NCI-H2196 (cell line): ENCODE data around the gene MRPL17.
"Not testable (repeated sequence)": the region's sequence is repeated elsewhere in the genome, so short reads cannot be mapped to it uniquely, and the experiment has no call there.

Source experiments
- DNase-seq: peaks from one replicate; lab custom pipeline; 2025; ENCODE audit not compliant: unreplicated experiment; lab: John Stamatoyannopoulos, UW

The MRPL17 gene

GRCh38 chr11:6682936-6683861 lies at the start of gene MRPL17:
Gene MRPL17, minus strand, starts transcription at chr11:6683340. Its CDS starts 44 bp downstream, at chr11:6683296.
- peak; percentile 99 for DNase-seq

DNA sequence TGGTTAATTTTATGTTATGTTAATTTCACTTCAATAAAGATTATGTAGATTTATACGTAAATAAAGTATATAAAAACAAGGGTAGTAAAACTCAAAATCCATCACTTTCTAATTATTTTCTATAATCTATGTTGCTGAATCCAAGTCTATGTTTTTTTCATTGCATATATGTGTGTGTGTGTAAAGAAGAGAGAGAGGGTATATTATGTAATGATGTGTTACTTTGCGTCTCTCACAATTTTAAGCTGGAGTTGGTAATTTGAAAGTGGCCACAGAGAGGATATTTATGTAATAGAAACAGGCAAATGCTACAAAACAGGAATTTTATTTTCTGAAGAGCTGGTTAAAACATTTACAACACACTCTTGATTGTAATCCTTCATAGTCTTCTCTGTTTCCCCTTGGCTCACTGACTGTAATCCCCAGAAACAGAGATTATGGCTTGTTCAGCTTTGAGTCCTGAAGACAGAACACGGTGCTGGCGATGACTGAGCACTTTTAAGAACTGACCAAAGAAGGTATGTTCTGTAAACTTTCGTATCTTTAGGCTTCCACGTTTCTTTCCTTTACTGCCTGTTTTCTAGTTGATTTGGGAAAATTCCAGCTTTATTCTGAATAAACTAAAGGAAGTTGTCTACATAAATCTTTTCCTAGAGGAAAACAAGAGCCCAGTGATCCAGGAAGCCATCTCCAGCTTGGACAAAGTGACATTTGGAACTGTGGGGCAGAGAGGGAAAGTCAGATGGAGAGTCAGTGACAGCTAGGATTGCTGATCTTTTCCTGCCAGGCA lies 45.0 kb upstream of the MRPL17 start:
- DNase-seq: no peak

DNA sequence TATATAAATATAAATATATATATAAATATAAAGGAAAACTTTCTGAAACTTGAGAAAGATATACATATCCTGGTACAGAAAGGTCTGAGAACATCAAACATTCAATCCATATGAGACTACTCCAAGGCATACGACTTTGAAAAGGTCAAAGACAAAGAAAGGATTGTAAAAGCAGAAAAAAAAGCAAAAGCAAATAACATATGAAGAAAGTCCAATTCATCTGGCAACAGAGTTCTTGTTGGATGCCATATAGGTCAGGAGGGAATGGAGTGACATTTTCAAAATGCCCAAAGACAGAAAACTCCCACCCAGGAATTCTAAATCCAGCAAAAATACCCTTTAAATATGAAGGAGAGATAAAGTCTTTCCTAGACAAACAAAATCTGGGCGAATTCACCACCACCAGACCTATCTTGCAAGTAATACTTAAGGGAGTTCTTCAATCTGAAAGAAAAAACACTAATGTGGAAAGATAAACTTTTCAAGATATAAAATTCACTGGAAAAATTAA lies 42.3 kb upstream of the MRPL17 start:
- DNase-seq: no peak

GRCh38 chr11:6724013-6724412 lies 40.9 kb upstream of the MRPL17 start:
- no peak for DNase-seq

DNA sequence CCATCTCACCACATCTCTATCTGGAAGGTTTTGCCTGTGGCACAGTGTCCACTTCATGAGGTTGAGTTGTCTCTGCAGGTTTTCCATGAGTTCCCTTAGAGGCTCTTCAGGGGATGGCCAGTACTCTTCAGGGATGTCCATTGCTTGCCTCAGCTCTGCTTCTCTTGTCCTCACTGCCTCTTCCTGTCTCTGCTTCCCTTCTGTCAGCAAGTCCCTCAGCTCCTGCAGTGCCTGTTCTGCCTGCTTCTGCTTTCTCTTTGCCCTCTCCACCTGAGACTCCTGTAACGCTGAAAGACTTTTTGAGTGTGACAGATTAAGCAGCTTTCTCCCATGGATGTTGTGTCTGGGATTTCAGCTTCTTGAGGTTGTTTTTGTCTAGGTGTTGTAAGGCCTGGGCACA lies 38.2 kb upstream of the MRPL17 start:
- no peak for DNase-seq

DNA sequence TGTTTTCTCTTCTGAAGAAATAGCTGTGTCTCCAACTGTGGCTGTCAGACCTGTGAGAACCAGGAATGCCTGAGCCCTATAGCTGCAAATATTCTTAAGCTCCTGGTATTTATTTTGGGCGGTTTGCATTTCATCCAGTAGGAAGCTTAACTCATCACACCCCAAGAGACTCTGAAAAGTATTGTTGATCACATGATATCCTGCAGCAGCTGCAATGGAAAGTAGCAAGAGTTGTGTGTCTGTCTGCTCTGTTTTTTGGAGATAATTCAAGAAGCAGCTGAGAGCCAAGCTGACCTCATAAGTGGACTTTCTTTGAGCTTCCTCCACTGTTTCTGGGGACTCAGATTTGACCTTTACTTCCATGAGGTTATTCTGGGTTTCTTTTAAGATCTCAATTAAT lies 36.4 kb upstream of the MRPL17 start:
- no peak for DNase-seq

- DNase-seq: no peak
Observed at GRCh38 chr11:6717426-6717825, 34.3 kb upstream of the MRPL17 start.

GRCh38 chr11:6711552-6711951 lies 28.4 kb upstream of the MRPL17 start:
- not testable (repeated sequence) for DNase-seq

- DNase-seq: no peak
Observed at GRCh38 chr11:6708876-6709275, 25.7 kb upstream of the MRPL17 start.

DNA sequence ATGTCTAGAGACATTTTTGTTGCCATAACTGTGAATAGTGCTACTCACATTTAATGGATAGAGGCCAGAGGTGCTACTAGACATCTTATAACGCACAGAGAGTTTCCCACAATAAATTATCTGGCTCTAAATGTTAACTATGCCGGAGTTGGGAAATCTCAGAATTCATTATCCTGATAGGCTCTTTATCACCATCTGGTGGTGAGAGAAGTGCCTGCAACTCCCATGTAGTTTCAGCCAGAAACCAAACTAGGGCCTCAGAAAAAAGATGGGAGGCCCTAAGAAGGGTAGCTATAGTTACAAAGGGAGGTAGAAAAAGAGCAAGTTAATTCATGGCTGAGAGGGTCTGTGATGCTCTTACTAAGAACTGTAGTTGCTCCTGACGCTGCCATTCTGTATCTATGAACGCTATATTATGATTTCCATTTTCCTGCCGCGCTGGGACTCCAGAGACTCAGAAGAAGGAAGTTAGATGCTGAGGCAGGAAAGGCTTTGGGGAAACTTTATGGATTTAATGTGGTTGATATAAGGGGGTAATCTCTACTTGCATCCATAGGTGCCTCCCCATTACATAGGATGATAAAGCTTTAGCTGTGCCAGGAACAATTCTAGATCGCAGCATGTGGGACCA lies 22.9 kb upstream of the MRPL17 start:
- DNase-seq: peak; percentile 62

DNA sequence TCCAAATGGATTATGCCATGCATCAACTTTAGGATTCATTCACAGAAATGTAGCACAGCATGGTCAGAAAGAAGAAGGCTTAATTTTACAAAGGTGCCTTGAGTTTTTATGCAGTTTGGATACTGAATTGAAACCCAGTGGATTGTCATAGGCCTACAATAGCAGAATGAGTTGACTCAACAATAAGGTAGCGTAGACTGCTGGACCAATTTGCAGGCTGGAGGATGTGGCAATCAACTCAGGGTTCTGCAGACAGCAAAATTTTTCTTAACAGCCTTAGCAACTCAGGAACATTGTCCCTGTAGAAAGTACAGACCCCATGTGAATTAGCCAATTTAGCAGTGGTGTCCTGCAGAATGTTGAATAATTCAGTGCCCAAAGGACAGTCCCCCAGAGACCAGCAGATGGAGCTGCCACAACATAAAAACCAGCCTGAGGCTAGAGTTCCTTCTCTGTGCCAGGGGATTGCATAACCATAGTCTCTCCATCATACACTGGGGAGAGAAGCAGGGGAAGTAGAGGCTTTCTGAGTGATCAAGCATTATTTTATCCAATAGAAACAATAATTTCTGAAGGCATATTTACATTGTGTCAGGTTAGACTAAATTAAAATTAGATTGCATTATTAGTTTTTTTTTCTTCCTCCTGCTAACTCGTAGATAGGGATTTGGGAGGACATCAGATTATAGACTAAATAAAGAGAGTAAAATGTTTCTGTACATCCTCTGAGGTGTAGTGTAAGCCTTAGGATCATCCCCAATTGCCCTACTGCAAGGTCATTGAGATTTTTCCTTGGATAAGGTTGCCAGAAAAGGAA lies 20.3 kb upstream of the MRPL17 start:
- peak; percentile 57 for DNase-seq

DNA sequence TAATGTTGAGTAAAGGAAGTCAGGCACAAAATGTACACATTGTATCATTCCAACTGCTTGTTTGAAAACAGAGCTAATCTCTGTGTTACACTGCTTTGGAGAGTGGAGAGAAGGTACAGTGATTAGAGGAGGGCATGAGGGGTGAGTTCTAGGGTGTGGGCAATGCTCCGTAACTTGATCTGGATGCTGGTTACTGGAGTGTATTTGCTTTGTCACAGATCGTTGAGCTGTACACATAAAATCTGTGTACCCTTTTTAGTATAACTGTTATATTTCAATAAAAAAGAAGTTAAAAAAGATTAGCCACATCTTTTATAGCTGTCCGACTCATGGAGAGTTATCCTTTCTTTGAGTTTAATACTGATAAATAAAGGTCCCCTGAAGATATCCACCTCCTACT lies 18.8 kb upstream of the MRPL17 start:
- not testable (repeated sequence) for DNase-seq

DNA sequence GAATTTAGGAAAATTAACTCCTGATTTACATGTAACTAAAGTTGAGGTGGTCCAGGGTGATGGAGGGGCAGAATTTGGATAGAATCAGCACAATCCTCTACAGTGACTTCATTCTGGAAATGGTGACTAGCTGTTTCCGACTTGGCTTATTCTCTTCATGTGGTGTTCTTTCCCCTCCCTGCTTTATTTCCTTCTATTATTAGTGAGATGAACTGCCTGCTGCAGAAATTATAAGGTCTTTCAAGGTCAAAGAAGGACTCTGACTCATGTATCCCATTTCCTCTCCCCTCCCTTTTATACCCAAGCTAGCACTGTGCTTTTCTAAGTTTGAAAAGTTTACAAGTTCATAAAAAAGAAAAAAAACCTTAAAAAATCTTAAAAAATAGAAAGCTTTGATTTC lies 12.2 kb upstream of the MRPL17 start:
- DNase-seq: no peak

- no peak for DNase-seq
Observed at GRCh38 chr11:6694229-6694535, 11.0 kb upstream of the MRPL17 start.

GRCh38 chr11:6693342-6694228 lies 10.4 kb upstream of the MRPL17 start:
- no peak for DNase-seq

GRCh38 chr11:6692128-6692527 lies 9.0 kb upstream of the MRPL17 start:
- DNase-seq: no peak

DNA sequence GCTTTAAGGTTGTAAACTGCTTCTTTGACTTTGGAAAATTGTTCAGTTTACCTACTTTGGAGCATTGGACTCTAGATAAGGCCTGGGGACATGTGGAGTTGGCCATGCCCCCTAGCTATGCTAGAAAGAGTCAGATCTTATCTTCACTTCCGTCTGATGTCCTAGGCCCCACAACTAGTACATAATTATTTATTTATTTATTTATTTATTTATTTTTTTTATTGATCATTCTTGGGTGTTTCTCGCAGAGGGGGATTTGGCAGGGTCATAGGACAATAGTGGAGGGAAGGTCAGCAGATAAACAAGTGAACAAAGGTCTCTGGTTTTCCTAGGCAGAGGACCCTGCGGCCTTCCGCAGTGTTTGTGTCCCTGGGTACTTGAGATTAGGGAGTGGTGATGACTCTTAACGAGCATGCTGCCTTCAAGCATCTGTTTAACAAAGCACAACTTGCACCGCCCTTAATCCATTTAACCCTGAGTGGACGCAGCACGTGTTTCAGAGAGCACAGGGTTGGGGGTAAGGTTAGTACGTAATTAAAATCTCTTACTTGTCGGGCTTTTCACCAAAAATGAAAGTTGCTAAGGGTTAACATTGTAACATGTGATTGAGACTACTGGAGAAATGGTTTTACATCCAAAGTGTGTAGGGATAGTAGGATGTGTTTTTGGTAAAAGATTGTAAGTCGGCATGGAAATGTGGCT lies 7.4 kb upstream of the MRPL17 start:
- not testable (repeated sequence) for DNase-seq

DNA sequence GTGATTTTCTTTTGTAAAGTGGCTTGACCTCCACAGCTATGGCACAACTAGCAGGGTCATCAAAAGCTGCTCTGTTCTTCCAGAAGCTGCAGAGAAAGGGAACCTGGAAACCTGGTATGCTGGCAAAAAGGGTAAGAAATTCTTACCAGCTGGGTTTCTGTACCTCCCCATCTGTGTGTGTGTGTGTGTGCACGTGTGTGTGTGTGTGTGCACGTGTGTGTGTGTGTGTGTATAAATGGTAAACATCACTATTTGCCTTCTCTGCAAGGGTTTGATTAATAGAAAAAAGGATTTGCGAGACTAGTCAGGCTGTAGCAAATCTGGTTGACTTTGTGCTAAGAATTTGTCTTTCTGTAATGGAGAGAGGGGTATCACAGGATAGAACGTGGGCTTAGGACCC lies 4.7 kb upstream of the MRPL17 start:
- no peak for DNase-seq

GRCh38 chr11:6686006-6686405 lies 2.9 kb upstream of the MRPL17 start:
- no peak for DNase-seq
